Left renal cortex interstitium (tissue), 4 donors: ENCODE data around the gene B4GALT6. TPM values are rescaled to one million over a fixed set of nuclear protein-coding genes. Genes with fewer than 3 reads are reported as not detected.

Experiments
- DNase-seq, 4 donors: peaks; one replicate each; pipeline ENCODE4 v3.0.0-alpha.2; 2013; ENCODE audit warnings: low read depth in 4 of 4, low spot score in 2 of 4, missing footprints in 1 of 4
- polyA plus RNA-seq, 4 donors: library from polyadenylated mRNA; unstranded; fragments of 120-200 nt; gene quantifications; one replicate each; pipeline ENCODE4 v1.2.1, GENCODE V29; 2013; ENCODE audit not compliant: insufficient read length in 4 of 4

The B4GALT6 gene
- polyA plus RNA-seq, 4 donors = 14.3 to 18.1 (median 15.2) TPM

DNA sequence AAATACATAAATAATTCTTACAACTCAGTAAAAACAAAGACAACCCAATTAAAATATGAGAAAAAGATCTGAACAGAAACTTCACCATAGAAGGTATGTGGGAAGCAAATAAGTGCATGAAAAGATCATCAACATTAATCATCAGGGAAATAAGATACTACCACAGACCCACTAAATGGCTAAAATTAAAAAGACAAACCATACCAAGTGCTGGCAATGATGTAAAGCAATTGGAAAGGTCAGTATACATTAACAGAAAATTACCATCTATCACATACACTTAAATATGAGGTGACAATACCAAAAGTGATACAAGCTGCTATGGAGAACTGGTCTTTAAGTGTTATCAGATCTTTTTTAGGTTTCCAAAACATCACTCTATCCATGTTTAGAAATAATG lies 48.0 kb downstream of the B4GALT6 start:
- DNase-seq = no peak

DNA sequence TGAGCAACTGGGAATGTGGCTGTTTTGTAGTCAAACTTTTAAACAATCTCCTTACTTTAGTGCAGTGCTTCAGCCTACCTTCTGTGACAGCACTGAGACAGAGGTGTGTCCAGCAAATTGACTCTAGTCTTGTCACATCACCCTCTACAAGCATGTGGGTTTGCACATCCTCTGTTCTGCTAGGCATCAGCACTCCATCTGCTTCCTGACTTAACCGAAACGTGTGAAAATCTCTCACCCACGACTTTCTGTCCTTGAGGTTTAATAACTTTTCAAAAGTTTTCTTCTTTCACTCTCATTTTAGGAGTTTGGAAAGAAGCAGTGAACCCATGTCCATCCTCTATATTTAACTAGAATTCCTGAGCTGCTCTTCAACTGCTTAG lies 50.1 kb downstream of the B4GALT6 start:
- DNase-seq = no peak

DNA sequence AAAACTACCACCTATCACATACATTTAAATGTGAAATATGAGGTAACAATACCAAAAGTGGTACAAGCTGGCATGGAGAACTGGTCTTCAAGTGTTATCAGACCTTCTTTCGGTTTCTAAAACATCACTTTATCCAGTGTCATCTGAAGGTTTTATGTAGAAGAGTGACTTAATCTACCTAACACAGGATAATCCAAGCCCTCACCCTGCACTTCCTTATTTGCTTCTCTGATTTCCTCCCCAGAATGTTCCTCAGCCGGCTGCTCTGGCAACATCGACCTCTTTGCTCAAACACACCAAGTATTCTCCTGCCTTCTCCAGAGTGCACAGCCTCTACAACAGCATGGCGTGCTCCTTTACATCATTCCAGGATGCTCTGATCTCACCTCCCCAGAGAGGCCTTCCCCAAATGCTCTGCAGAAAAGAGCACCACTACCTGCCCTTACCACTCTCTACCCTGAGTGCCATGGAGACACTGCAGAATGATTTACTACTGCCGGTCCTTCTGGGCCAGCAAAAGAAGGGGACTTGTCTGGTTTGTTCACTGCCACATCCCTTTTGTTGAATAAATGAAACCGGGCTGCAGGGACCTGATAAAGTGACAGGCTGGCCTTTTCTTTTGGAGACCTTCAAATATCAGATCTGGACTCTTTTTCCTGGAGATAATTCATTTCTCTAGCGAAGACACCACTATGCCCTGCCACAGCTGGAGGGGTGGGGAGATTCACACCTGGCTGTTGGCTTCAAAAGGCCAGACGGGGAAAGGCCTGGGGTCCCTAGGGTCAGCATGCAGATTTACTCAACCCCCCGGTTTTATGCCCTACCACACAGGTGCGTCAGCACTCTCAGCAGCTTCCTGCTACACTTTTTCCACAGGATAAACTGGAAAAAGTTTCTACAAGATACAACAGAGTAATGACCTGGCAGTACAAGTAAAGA lies 50.7 kb downstream of the B4GALT6 start:
- no peak for DNase-seq

DNA sequence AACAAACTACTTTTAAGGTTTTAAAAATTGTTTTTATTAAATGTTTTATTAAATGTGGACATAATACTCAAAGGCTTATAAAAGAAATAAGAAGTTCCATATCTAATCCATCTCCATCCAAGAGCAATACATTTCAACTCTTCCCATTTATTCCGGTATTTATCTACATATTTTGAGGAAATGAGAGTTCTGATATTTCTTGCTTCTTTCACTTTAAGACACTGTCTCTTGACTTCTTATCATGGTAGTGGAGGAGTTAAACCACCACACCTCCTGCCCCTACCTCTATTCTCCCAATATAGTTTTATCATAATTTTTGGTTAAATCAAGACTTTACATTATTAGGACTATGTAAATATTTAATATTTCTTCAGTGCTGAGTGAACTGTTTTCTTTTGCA lies 52.0 kb downstream of the B4GALT6 start:
- no peak for DNase-seq

DNA sequence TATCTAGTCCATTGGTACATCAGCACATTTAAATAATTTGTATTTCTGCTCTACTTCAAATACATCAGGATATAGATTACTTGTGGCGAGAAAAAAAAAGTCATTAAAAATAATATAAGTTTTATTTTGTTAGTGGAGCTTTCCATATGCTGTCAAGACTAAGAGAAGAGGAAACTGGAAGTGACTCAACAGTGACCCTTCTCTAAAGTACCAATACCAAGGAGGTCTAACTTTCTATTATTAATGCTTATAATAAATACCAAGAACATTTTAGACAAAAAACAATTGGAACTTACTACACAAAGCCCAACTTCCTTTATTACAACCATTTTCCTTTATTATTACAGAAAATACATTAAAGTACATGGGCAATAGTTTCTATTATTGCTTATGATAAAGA lies 52.9 kb downstream of the B4GALT6 start:
- no peak for DNase-seq

DNA sequence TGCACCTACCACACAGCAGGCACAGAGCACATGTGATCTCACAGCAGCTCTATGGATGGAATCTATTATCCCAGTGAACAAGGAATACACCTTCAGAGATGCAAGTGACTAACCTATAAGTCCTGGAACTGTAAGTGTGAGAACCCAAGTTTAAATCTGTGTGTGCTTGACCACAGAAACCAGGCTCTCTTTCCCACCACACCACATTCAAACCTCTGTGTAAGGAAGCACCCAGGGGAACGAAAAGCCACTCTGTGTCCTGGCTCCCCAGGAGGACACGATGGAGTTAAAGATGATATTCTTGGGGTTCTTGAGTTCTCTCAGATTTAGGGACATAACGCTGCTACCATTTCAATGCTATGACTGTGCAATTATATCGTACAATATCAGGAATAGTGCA lies 53.8 kb downstream of the B4GALT6 start:
- DNase-seq = no peak

DNA sequence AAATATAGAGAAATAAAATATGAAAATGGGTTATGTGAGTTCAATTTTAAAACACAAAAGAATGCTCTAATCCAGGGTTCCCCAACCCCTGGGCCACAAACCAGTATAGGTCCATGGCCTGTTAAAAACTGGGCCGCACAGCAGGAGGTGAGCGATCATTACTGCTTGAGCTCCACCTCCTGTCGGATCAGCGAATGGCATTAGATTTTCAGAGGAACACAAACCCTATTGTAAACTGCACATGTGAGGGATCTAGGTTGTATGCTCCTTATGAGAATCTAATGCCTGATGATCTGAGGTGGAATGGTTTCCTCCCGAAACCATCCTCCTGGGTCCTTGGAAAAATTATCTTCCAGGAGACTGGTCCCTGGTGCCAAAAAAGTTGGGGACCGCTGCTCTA lies 58.0 kb downstream of the B4GALT6 start:
- no peak for DNase-seq

DNA sequence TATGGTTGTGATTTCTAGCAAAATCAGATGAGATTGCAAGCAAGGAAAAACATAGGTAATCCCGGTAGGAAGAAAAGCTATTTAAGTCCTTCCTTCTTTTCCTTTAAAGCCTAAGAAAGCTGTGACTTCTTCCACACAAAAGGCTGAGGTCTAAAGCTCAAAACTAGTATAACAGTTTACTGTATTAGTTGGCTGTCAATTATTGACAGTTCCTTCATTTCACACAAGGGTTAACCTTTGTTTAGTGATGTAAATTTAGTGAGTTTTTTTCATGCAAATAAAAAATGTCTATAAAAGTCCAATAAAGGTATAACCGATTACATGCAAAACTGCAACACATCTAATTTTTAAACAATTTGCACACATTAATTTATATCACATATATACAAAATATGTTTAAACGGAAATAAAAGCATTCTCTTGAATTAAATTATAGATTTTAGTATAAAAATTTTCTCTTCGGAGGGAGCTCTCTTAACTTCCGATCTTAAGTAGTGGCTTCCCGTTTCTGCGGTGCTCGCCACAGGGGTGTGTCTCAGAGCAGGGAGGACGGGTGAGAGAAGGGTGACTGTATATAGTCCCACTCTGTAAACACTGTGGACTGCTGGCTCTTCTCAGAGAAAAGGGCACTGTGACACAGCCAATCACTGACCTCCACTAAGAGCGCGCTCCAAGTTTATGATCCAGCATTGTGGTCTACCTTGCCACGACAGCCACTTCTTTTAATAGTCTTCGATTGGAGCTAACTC lies 59.3 kb downstream of the B4GALT6 start:
- no peak for DNase-seq

DNA sequence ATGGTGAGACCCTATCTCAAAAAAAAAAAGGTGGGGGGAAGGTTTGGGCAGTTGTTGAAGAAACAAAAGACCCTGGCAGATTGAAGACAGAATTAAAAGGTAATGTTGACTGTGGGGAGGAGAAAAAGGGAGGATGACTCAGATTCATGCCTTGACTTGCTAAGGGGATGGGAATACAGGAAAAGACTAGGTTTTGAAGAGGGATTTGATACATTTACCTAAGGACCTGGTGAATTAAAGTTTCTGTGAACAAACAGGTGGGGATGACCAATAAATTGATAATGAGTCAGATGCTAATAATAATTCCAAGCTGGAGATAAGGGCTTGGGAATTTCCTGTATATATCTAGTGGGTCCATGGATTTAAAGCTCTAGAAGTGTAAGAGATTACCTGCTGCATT lies 65.1 kb downstream of the B4GALT6 start:
- DNase-seq = no peak

DNA sequence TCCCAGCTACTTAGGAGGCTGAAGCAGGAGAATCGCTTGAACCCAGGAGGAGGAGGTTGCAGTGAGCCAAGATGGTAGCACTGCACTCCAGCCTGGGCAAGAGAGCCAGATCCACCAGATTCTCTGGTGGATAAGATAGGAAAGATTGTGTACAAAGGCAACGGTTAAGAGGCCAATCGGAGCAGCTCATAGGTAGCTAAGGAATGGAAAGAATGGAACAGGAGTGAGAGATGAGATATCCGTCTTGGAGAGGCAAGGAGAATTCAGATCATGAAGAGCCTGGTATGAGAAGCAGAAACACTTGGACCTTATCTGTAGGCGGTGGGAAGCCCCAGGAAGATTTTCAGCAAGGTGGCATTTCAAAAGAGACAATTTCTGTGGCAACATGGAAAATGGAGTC lies 65.6 kb downstream of the B4GALT6 start:
- no peak for DNase-seq

DNA sequence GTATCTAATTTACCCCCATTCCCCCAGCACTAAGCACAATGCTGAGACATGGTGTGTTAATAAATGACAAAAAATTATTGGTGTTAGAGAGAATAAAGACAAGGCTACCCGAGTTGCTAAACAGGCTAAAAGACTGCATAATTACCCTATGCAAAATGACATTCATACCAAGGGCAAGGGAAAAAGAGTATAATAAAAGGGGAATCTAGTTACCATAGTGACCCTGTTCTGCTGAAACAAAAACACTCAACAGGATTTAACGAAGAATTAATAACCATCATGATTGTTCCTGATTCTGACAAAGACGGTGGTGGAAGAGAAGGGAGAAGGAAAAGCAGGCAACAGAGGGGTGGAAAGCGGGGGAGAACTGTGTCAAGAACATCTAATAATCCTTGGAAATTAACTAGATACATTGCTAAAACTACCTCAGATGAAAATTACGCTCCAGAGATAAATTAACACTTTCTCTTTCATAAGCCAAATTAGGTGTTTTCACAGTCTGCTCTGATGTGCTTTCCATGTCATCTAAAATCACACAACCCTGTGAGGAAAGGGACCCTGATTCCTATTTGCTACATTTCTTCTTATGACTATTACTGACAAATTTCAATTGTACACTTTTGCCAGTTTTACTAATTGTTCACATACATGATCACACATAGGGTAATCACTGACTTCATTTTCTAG lies 67.2 kb downstream of the B4GALT6 start:
- DNase-seq = no peak

DNA sequence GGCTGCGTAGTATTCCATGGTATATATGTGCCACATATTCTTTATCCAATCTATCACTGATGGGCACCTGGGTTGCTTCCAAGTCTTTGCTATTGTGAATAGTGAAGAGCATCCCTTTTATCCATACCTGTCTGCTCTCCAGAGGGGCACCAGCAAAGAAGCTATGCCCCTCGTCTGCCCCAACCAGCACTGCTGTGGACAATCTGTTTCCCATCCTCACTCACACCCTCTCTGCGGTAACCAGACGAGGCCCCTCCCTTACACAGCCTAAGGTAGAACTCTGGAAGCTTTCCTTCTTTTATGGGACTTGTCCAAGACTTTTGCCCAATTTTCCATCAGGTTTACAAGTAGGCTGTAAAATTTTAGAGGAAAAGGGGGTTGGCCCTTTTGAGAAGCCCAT lies 67.8 kb downstream of the B4GALT6 start:
- no peak for DNase-seq

DNA sequence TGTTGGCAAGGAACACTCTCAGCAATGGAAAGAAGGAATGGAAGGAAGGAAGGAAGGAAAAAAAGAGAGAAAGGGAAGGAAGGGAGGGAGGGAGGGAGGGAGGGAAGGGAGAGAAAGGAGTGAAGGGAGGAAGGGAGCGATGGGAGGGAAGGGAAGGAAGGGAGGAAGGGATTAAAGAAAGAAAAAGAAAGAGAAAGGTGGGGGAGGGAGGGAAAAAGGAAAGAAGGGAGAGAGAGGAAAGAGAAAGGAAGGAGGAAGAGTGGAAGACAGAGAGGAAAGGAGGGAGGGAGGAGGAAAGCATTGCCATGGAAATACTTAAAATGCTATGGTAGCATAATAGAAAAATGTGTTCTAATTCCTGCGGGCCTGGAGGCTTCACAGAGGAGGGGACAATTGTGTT lies 70.3 kb downstream of the B4GALT6 start:
- DNase-seq = no peak

DNA sequence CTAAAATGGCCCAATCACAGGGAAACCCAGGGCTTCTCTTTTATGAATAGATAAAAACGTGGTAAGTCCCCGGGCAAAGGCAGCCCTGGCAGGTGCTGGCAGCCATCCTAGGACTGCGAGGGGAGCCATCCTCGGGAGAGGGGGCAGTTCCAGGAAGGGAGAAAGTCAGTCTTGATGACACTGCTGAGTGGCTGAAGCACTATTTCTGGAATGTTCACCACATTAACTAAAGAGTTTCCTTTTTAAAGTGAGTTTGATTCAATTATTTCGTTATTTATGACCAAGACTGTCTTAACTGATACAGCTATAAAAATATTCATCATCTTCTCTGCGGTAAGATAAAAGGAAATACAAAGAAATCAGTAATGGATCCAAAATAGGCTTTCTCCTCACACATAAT lies 72.3 kb downstream of the B4GALT6 start:
- DNase-seq = no peak

DNA sequence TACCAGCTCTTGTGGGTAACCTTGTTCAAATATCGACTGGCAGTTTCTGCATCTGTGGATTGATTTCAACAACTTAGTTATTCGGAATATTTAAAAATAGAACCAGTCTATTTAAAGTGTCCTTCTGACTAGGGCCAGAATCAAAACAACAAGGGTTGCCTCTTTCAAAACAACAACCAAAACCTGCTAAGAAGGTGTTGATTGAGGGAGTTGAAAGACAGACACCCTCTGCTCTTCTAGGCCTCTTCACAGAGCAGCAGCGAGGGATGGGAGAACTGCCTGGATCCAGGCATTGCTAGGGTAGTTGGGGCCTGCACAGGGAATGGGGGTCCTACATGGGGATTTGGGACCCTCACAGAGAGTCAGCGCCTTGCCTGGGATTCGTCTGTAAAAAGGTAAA lies 72.9 kb downstream of the B4GALT6 start:
- no peak for DNase-seq

DNA sequence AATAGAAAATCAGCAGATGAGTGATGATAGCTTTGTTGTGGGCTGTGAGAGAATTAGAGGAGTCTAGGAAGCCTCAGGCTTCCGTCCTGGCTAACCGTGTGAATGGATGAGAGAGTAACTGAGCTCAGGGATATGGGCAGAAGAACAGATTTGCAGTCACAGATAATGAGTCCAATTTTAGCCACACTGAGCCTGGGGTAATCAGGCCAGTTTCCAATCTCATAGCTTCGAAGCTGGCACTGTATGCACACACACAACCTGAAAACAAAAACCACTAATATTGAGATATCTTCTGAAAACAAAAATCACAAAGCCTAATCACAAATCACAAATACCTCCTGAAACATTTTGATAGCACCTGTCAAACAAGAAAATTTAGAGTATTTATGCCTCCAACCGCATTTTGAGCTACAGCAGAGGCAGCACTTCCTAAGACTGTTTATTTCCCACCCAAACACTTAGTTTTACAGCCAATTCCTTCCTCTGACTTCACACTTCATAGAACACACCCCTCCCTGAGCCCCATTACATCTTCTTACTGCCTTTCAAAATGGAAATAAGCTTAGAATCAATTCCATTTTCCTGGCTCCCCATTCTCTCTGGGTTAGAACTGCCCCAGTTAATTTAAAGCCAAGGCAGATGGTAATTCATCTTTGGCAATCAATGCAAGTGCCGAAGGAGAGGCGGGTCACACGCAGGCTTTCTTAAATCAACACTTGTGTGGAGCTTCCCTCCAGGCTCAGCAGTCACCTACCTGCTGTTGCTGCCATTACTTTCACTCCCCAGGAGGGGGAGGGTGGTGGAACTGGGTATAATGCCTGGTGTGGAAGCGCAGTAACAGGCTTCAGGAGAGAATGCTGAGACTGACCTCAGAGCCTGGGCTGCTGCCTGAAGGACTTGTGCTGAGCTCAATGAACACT lies 73.8 kb downstream of the B4GALT6 start:
- peak in 1 of 4 donors; percentile 19 for DNase-seq

DNA sequence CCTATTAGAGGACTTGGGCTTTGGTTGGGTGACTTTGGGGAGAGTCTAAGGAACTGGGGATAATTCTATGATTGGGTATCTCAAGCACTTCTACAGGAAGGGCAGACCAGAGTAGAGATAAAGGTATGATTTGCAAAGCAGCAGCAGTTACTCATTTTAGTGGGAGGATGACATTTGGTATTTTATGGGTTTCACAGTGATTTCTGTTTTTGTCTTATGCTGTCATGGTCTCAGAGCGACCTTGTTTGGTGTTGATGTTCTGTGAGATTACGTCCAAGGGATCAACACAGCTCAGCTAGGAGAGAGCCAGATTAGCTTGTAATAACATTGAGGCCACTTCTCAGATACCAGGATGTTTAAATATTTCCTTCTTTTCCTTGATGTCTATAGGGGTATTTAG lies 74.5 kb downstream of the B4GALT6 start:
- no peak for DNase-seq

DNA sequence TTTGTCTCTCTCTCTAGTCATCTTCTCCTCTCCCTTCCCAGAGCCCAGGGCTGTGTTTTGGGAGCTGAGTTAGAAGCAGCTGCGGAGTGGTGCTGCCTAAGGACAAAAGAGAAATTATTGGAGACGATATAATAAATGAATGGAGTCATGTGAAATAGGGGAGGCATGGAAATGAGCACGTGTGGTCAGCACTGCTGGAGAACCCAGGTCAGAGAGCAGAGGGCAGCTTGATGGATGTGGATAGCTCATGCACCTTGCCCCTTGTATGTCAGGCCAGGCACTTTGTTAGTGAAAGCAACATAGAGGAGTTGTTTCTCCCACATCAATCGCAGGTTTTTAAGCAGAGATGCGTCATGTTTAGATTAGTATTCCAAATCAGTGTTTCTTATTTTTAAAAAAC lies 77.0 kb downstream of the B4GALT6 start:
- DNase-seq = no peak

DNA sequence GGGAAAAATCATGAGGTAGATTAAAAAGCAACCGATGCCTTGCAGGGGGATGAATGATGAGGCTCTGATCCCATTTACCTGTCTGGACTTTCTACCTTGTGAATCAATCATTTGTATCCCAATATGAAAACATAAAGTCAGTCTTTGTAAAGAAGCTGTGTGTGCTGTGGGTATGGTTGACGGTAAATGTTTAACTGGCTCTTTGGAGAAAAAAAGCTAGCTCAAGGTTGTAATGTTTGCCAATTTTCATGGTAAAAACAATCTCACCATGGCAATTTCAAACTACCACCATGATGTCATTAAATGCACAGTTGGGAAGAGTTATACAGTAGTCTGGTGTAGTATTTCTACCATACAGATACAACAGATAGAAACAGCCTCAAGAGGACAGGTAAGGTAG lies 78.1 kb downstream of the B4GALT6 start:
- no peak for DNase-seq

DNA sequence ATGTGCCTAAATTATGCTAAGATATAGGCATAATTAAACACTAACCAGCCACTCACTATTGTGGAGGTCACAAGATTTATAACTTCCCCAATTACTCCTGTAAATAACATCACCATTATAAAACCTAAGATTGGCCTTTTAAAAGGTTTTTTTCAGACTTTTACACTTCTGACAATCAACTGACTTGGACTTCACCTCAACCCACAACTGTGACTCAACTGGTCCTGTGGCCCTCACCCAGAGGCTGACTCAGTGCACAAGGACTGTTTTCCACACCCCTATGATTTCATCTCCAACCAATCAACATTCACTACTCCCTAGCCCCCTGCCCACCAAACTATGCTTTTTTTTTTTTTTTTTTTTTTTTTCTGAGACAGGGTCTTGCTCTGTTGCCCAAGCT lies 81.1 kb downstream of the B4GALT6 start:
- DNase-seq = no peak
